NCI-H146 (cell line): ENCODE data around the gene CCNF.

Experiments used
- DNase-seq: peaks from one replicate; lab custom pipeline; 2025; lab: John Stamatoyannopoulos, UW

CCNF gene

GRCh38 chr16:2501946-2502895 lies 73.0 kb downstream of the CCNF start:
- no peak for DNase-seq

- DNase-seq: no peak
Measured at GRCh38 chr16:2505695-2506094, 76.4 kb downstream of the CCNF start.

- DNase-seq: no peak
Measured at GRCh38 chr16:2507052-2507659, 77.9 kb downstream of the CCNF start.

GRCh38 chr16:2507665-2508064 lies 78.4 kb downstream of the CCNF start:
- no peak for DNase-seq
